Stomach (tissue), 4 donors: Measurements from ENCODE around the gene NME4.

Experiments used
- CTCF ChIP-seq, 7 experiments: fragments of 450-650 bp in 4 of 7; fragments of 200-600 bp in 3 of 7; sonication (generic) in 3 of 7; IDR thresholded peaks; one replicate each; pipeline ENCODE4 v1.5.1; 2016 to 2019; ENCODE audit warnings: antibody characterized with exemption in 7 of 7, control low read depth in 2 of 7, mild to moderate bottlenecking in 1 of 7
- POLR2A ChIP-seq, 4 donors: fragments of 450-650 bp; IDR thresholded peaks; one replicate each; pipeline ENCODE4 v1.6.1; 2016; ENCODE audit warnings: antibody characterized with exemption in 4 of 4, control low read depth in 2 of 4, mild to moderate bottlenecking in 1 of 4, moderate library complexity in 1 of 4

- no peak for TF ChIP-seq POLR2A (IDR thresholded peaks at IDR 0.05)
- no peak for TF ChIP-seq CTCF (IDR thresholded peaks at IDR 0.05)
These were observed 4.5 kb upstream of the NME4 start for GRCh38 chr16:392450-393030.
